ENCODE data around the gene RET. TPM values are rescaled to one million over a fixed set of nuclear protein-coding genes. Genes with fewer than 3 reads are reported as not detected.
A peak's percentile ranks its signal among the peaks of the same experiment; 100 is the strongest.
"Not testable (repeated sequence)": the region's sequence is repeated elsewhere in the genome, so short reads cannot be mapped to it uniquely, and the experiment has no call there.

RET gene
- total RNA-seq, 1 experiment from 2014 or later, result not detected

DNA sequence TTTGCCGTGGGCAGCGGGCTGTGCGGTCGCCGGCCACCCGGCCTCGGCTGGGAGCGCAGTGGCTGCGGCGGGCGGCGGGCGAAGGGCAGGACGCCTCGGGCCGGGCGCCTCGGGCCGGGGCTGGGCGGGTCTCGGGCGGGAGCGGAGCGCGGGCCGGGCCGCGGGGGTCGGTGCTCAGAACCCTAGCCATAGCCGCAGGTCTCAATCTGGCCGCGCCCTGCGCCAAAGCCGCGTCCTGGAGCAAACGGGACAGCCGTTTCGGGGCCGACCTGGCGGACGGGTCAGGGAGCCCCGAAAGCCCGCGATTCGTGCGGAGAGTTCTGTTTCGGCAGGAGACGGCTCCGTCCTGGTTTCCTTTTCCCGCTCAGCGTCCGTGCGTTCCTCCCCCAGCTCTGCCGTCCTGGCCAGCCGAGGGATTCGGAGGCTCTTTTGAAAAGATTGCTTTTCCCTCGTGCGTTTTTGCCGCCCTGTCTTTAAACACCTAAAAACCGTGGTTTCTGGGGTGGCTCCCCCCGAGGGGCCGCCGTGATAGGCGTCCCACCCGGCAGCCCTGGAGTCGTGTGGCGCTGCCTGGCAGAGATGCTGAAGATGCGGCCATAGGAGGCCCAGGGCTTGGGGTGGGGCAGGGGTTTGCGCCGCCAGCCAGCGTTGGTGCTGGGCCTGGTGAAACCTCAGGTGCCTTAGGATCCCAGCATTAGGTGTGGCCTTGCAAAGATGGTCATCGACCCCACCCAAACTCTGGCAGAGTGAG lies 727 bp downstream of the RET start:
- no peak for DNase-seq (ENCODE audit: low spot score)

DNA sequence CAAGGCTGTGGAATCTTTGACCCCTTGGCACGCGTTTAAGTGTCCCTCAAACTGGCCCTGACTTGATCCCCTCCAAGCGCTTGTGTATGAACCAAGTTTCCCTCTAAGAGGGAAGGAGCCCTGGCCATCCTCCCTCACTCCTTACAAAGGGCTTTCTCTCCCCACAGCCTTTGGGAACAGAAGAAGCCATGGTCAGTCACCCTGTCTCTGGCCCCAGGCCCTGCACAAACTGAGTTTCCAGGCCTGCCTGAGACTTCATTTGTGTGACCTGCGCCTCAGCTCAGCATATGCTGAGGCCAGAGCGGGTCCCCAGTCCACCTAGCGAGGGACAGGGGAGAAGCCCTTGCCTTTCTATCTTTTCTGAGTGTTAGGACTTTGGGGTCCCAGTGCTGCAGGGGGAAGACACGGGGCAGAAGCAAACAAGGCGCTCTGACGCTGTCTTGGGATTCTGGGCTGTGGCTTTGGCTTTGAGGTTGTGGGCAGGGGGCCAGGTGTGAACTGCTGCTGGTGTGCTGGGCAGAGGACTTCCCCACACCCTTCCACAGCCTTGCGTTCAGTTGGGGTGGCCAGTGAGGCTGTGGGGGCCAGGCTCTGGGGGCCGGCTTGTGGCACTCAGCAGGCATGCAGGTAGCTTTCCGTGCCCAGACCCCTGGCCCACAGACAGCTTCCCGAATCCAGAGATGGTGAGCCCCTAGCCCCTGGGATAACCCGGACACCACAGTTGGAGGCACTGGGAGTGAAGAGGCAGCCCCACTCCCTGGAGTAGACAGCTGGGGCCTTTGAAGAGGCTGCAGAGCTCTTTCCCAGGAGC lies 1.5 kb downstream of the RET start:
- no peak for DNase-seq (ENCODE audit: low spot score)

DNA sequence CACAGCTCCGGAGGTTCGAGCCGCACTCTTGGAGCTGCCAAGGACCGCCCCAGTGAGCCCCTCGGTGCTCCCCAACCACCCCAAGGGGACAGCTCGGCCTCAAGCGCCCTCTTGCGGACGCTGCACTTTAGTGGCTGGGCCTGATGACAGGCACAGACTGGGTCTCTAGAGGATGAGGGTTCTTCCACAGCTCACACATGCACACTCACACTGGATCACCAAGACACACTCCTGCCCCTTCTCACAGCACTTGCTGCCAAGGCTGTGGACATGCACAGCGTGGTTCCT lies 2.1 kb downstream of the RET start:
- peak; percentile 42 for DNase-seq (ENCODE audit: low spot score)

DNA sequence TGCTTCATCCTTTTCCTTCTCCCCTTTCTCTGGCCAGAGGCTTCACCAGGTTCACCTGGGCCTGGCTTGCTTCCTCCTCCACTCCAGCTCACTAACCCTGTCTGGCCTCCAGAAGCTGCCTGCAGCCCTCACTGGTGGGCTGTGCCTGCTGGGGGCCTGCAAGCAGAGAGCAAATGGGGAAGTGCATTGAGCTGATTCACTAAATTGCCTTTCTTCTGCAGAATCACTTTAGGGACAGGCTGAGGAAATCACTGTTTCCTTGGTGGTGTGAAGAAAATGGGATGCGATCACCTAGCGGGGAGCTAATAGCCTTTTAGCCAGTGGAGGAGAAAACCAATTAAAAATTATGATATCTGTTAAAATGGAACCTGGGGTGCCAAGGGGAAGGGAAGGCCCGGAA lies 3.0 kb downstream of the RET start:
- DNase-seq (ENCODE audit: low spot score), result no peak

DNA sequence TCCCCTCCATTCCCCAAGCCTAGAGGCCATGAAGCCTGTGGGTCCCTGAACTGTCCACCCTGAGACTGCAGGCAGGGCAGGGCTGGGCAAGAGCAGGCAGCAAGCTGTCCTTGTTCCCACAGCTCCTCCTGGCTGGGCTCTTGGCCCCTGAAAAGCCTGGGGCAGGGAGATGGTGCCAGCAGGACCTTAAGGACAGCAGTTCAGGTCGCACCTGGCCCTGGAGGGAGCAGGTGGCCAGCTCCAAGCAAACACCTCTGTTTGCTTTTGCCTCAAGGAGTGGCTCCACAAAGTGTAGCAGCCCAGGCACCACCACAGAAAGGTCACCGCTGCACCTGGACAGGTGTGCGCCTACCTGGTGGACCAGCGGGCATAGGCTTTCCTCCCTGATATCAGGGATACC lies 5.2 kb downstream of the RET start:
- no peak for DNase-seq (ENCODE audit: low spot score)

DNA sequence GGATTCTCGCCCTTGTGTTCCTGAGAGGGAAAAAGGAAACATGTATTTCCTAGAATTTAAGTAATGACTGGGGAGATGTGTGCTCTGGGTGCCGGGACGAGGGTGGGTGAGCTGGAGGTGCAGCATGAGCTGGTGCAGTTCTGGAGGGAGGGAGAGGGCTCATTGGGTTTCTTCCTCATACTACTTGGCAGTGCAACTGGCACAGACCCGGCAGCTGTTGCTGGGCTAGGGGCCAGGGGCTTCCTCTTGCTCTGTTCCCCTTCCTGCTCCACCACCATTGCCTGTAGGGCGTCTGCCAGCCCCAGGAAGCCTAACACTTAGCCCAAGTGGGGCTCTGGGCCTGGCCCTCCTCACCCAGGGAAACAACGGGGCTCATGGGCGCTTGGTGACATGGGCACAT lies 5.9 kb downstream of the RET start:
- no peak for DNase-seq (ENCODE audit: low spot score)

DNA sequence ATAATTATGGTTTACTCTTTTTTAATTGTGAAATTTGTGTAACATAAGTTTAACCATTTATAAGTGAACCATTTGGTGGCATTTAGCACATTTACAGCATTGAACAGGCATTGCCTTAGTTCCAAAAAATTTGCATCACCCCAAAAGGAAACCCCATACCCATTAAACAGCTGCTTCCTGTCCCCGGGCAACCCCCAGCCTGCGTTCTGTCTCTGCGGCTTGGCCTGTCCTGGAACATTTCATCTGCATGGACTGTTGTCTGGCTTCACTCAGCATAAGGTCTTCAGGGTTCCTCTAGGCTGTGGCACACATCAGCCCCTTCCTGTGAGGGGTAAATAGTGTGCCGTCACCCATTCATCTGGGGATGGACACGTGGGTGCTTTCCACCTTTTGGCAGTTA lies 6.9 kb downstream of the RET start:
- DNase-seq (ENCODE audit: low spot score), result no peak

DNA sequence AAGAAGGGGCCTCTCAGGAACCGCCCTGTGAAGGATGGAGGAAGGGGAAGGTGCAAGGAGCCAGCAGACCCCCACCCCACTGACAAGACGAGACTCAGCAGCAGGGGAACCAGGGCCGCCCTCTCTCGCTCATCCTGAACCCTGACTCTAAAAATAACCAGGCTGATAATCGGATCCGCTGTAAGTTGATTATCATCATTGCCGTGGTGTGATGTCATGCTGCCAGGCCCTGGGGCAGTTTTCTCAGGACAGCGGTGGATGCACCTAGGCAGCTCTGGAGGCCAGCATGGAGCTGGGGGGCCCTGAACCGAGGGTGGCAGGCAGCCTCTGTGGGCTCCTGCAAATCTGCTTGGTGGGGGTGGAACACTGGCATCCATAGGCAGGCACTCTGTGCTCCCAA lies 7.9 kb downstream of the RET start:
- DNase-seq (ENCODE audit: low spot score), result no peak

DNA sequence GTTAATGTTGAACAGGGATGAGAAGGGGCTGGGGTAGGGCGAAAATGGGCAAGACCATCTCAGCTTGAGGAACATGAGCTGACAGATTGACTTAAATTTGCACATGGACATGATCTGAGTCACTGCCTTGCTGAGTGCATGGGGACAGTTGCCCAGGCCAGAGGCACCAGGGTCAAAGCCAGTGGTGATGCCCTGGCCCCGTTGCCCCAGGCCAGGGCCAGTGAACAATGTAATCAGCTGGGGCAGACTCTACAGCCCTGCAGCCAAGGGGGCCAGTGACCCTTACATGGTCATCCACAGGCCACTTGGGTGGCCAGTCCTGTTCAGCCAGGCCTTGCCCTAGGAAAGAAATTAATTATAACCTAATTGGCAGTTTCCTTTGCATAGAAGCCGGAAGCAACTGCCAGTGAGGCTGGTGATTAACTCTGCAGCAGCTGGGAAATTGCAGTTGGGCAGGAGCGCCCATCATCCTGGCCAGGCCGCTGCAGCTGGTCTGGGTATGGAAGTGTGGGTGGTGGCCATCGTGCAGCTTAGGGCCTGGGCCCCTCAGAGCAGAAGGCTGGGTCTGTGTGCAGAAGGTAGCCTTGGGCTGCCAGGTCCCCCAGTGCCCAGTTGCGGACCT lies 9.6 kb downstream of the RET start:
- no peak for DNase-seq (ENCODE audit: low spot score)

DNA sequence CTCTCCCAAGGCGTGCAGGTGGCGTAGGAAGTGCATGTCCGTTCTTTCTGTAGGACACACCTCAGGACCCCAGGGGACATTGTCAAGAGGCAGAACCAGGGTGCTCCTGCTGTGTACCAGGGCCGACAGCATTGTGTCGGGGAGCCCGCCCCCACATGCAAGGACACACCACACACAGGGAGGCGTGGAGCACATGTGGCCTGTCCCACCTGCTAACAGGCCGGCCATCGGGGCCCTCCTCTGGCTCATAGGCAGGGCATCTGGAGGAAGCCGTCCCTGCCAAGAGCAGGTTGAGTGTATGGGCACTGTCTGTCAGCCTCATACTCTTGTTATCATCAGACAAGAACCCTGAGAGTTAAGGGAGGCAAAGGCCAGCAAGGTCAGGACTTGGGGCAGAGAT lies 12.7 kb downstream of the RET start:
- no peak for DNase-seq (ENCODE audit: low spot score)

DNA sequence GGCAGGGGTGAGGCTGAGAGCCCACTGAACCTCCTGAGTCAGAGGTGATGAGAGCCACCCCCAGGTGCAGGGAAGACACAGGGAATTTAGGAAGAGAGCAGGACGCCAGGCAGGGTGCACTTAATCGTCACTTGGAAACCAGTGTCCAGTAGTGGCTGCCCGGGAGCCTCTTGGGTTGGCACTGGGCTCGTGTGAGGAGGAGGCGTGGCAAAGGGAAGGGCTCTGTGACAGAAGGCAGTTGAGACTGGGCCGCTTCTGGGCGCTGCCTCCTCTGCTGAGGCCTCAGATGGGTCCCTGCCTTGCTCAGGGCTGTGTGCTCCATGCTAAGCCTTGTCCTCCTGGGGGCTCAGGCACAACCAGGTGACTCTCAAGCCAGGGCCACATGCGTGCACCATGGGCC lies 13.3 kb downstream of the RET start:
- no peak for DNase-seq (ENCODE audit: low spot score)

DNA sequence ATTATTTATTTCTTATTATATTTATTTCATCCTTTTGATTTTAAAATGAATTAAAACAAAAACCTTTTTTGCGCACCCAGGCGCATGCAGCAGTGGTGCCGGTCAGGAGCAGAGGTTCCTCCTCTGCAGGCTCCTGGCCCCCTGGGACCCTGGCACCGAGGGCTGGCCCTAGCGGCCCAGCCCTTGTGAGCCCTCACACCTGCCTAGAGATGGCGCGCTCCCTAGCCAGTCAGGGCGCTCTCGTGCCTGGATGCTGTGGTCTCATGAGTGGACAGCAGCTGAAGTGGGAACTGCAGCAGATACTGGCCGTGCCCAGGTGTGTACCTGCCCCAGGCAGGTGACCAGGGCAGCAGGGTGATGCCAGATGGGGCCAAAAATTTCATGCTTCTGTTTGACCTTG lies 13.8 kb downstream of the RET start:
- DNase-seq (ENCODE audit: low spot score), result no peak

DNA sequence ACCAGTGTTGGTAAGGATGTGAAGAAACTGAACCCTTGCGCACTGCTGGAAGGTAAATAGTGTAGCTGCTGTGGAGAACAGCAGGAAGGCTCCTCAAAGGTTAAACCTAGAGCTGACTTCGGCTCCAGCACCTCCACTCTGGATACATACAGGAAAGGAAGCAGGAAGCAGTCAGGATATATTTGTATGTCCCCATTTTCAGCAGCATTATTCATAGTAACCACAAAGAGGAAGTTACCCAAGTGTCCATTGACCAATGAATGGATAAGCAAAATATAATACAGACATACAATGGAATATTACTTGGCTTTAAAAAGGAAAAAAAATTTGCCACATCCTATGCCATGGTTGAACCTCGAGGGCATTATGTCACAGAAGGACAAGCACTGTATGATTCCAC lies 15.0 kb downstream of the RET start:
- no peak for DNase-seq (ENCODE audit: low spot score)

DNA sequence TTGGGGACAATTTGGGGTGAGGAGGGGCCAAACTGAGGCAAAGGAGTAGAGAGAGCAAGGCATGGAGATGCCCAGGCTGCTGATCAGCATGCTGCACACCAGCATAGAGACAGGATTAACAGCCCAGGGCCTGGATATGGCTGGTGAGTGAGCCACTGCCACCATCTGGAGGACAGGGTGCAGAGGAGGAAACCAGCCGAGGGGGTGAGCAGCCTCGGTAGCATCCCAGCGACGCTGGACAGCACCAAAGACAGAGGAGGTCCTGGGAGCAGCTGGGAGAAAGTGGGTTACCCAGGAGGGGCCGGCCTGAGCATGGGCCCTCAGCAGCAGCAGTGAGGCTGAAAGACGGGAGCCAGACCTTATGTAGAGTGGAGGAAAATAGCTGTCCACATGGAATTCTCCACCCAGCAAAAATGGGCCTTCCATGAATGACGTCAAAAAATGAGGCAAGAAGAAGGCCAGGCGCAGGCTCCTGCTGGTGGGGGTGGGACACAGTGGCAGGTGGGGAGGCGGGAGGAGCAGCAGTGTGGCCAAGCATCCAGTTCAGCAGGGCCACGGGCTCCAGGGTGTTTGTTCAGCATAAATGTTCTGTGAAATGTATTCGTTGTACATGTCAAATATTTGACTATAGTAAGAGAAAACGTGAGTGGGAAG lies 16.7 kb downstream of the RET start:
- DNase-seq (ENCODE audit: low spot score), result peak; percentile 3

DNA sequence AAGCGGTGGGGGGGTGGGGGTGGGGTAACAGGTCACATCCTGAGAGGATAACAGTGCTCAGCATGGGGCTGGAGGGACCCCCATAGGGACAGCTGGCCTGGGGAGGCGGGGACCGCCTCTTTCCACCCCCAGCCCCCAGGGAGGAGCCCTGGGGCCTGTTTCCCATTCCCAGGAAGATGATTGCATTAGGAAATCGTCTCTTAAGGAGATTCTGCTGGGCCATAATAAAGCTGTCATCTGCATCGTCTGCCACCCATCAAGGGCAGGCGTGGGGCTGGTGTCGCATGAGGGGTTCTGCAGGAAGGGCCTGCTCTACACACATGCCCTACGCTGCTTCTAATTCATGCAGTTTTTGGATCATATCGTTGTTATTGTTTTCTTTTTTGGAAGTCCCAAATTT lies 17.2 kb downstream of the RET start:
- DNase-seq (ENCODE audit: low spot score), result no peak

DNA sequence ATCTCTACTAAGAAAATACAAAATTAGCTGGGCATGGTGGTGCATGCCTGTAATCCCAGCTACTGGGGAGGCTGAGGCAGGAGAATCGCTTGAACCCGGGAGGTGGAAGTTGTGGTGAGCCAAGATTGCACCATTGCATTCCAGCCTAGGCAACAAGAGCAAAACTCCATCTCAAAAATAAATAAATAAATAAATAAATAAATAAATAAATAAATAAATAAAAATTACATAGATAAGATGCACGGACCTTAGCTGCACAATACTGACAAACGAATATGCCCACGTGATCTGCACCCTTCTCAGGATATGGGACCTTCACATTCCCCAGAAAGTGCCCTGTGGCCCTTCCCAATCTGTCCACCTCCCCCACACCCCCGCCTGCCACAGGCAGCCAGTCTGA lies 22.5 kb downstream of the RET start:
- not testable (repeated sequence) for DNase-seq (ENCODE audit: low spot score)

DNA sequence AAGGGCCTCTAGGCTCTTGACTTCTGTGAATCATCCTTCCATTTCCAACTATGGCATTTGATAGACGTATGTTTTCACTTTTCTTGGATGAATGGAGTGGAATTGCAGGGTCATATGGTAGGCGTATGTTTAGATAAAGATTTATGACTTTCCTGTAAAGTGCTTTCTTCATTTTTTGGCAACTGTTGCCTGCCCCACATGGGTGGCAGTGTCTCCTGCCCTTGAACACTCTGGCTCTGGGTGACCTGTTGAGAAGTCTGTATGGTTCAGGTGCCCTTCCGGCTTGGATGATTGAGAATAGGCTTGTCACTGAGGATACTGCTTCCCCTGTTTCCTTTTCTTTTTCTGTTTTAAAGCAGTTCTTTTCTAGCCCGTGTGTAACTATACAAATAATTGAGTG lies 23.1 kb downstream of the RET start:
- DNase-seq (ENCODE audit: low spot score), result no peak

DNA sequence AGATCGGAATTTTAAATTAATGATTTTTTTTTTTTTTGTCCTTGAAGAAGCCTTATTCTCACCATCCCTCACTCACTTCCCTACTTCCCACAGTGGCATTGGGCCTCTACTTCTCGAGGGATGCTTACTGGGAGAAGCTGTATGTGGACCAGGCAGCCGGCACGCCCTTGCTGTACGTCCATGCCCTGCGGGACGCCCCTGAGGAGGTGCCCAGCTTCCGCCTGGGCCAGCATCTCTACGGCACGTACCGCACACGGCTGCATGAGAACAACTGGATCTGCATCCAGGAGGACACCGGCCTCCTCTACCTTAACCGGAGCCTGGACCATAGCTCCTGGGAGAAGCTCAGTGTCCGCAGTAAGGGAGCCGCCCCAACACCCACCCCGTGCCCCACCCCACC lies 23.5 kb downstream of the RET start:
- no peak for DNase-seq (ENCODE audit: low spot score)

DNA sequence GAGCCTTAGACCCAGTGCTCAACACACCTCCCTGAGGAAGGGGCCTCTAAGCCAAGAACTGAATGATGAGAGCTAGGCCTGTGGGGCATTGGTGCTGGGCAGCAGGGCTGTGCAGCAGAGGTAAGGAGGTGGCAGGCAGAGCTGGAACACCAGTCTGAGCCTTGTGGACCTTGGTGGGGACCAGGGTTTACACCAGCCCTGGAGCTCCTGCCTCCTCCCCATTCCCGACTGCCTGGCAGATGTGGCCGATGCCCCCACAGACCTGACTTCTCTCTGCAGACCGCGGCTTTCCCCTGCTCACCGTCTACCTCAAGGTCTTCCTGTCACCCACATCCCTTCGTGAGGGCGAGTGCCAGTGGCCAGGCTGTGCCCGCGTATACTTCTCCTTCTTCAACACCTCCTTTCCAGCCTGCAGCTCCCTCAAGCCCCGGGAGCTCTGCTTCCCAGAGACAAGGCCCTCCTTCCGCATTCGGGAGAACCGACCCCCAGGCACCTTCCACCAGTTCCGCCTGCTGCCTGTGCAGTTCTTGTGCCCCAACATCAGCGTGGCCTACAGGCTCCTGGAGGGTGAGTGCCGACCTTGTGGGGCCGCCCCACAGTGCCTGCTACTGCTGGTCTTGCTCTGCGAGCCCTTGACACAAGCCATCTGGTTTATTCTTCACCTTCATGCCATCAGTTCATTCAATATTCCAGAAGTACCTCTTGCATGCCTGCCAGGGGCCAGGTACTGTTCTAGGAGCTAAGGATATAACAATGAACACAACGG lies 25.4 kb downstream of the RET start:
- DNase-seq (ENCODE audit: low spot score), result no peak

DNA sequence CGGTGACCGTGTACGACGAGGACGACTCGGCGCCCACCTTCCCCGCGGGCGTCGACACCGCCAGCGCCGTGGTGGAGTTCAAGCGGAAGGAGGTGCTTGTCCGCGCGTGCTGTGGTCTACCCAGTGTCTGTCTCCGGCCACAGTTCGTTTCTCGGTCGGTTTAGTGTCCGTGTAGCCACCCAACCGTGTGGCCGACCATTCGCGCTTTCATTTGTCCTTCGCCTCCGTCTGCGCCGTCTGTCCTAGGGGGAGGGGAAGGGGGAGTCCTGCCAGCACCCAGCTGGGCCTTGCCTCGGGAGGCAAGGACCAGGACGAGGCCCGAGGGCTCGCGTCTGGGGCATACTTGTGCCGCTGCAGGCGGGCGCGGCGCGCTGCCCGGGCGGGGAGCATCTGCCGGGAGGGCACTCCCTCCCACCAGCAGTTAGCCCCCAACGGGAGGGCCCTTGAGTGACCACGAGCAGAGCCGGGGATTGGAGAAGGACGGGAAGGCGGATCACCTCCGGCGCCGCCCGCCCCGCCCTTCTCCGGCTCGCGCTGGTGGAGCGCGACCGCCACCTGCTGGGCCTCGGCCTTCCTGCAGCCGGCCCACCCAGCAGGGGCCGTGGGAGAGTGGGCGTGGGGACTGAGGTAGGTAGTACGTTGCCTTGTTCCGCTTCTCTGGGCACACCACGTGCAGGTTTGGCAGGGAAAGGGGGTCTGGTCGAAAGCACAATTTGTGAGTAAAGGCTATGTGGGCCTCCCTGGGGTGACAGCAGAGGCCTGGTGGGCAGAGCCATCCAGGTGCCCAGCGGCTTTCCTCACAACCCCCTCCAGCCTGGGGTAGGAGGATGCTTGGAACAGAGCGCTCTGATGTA lies 28.5 kb downstream of the RET start:
- peak; percentile 59 for DNase-seq (ENCODE audit: low spot score)

DNA sequence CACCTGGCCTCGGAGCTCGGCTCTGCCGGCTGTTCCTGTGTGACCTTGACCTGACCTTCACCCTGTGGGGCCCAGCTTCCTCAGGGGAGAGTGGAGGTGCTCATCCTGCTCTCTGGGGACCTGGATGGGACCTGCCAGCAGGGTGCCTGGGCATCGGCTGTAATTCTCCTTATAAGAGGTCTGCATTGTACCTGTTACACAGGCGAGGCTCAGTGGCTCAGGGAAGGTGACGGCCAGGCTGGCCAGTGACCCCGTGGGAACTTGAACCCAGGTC lies 29.0 kb downstream of the RET start:
- DNase-seq (ENCODE audit: low spot score), result no peak
